K562 (cell line): ENCODE measurements around the gene BOLA3. TPM values are rescaled to one million over a fixed set of nuclear protein-coding genes. Genes with fewer than 3 reads are reported as not detected.

Experiments used
- BCL6 ChIP-seq: fragments of 250-450 bp; sonication (Bioruptor Pico); IDR thresholded peaks from 2 replicates; pipeline ENCODE4 v1.4.0; 2020
- BDP1 ChIP-seq: IDR thresholded peaks from 3 replicates; pipeline ENCODE4 v1.6.1; 2011; ENCODE audit not compliant: insufficient read length, insufficient read depth
- C11orf30 ChIP-seq: fragments of 450-650 bp; IDR thresholded peaks from 2 replicates; pipeline ENCODE4 v1.6.1; 2016; ENCODE audit warnings: low read depth, mild to moderate bottlenecking
- CEBPG ChIP-seq, 3 experiments: fragments of 200-800 bp in 1 of 3; sonication (Bioruptor generic) in 1 of 3; sonication (generic) in 1 of 3; formaldehyde crosslinking in 1 of 3; IDR thresholded peaks in 2 of 3; conservative IDR thresholded peaks in 1 of 3; 2 replicates each; pipeline versions ENCODE4 v1.6.1 to v1.8.0; 2016 to 2022; ENCODE audit warnings: missing compliant biosample characterization in 2 of 3, missing genetic modification characterization in 2 of 3, mild to moderate bottlenecking in 1 of 3, missing genetic modification reagents in 1 of 3
- FOXJ2 ChIP-seq: fragments of 200-800 bp; sonication (Bioruptor generic); IDR thresholded peaks from 2 replicates; pipeline ENCODE4 v1.6.1; 2016; ENCODE audit warnings: missing genetic modification characterization, missing compliant biosample characterization
- FOXK2 ChIP-seq, 2 experiments: fragments of 450-650 bp; IDR thresholded peaks in 1 of 2; conservative IDR thresholded peaks in 1 of 2; 2 replicates each; pipeline ENCODE4 v1.6.1; 2016; ENCODE audit warnings: low read depth in 2 of 2, mild to moderate bottlenecking in 1 of 2
- FOXO4 ChIP-seq: fragments of 450-650 bp; formaldehyde crosslinking; IDR thresholded peaks from 2 replicates; pipeline ENCODE4 v1.4.0; 2020; ENCODE audit warnings: mild to moderate bottlenecking, moderate library complexity
- JUN ChIP-seq, 2 experiments: sonication (generic) in 1 of 2; formaldehyde crosslinking in 1 of 2; IDR thresholded peaks; 2 replicates each; pipeline versions ENCODE4 v1.6.1 to v1.8.0; 2012 to 2022; ENCODE audit warnings: borderline replicate concordance in 2 of 2, mild to moderate bottlenecking in 2 of 2, improper control_type of control experiment in 1 of 2, low read depth in 1 of 2, low read length in 1 of 2, missing genetic modification reagents in 1 of 2
- KLF16 ChIP-seq: IDR thresholded peaks from 2 replicates; pipeline ENCODE4 v1.6.1; 2016; ENCODE audit warnings: antibody characterized with exemption
- MAX ChIP-seq: sonication (generic); formaldehyde crosslinking; IDR thresholded peaks from 2 replicates; pipeline ENCODE4 v1.9.0; 2022; ENCODE audit warnings: mild to moderate bottlenecking, missing genetic modification reagents
- MEIS2 ChIP-seq: fragments of 450-650 bp; IDR thresholded peaks from 2 replicates; pipeline ENCODE4 v1.6.1; 2014; ENCODE audit warnings: mild to moderate bottlenecking; ENCODE audit not compliant: partially characterized antibody
- MYBL2 ChIP-seq, 2 experiments: fragments of 450-650 bp in 1 of 2; sonication (generic) in 1 of 2; formaldehyde crosslinking in 1 of 2; IDR thresholded peaks; 2 replicates each; pipeline versions ENCODE4 v1.6.1 to v1.8.1; 2017 to 2022; ENCODE audit warnings: borderline replicate concordance in 1 of 2, inconsistent platforms in 1 of 2, low read depth in 1 of 2, mild to moderate bottlenecking in 1 of 2, missing genetic modification reagents in 1 of 2, moderate library complexity in 1 of 2
- NFIC ChIP-seq: fragments of 450-650 bp; IDR thresholded peaks from 2 replicates; pipeline ENCODE4 v1.6.1; 2017; ENCODE audit warnings: mild to moderate bottlenecking, inconsistent platforms
- PHTF2 ChIP-seq: fragments of 250-450 bp; sonication (Bioruptor Pico); IDR thresholded peaks from 2 replicates; pipeline ENCODE4 v1.5.0; 2021; ENCODE audit warnings: mild to moderate bottlenecking
- PKNOX1 ChIP-seq: fragments of 450-650 bp; IDR thresholded peaks from 2 replicates; pipeline ENCODE4 v1.6.1; 2016
- SRSF9 ChIP-seq: fragments of 200-400 bp; formaldehyde crosslinking; IDR thresholded peaks from 2 replicates; pipeline ENCODE4 v1.6.1; 2017; ENCODE audit warnings: low read depth, low read length, borderline replicate concordance
- TARDBP ChIP-seq: fragments of 450-650 bp; IDR thresholded peaks from 2 replicates; pipeline ENCODE4 v1.6.1; 2016
- TEAD1 ChIP-seq, 2 experiments: fragments of 450-650 bp in 1 of 2; sonication (generic) in 1 of 2; formaldehyde crosslinking; IDR thresholded peaks; 2 replicates each; pipeline versions ENCODE4 v1.4.0 to v1.8.0; 2020 to 2022; ENCODE audit warnings: mild to moderate bottlenecking in 2 of 2, missing genetic modification reagents in 1 of 2
- ZBTB2 ChIP-seq: fragments of 450-650 bp; IDR thresholded peaks from 2 replicates; pipeline ENCODE4 v1.6.1; 2016; ENCODE audit warnings: antibody characterized with exemption
- ZFX ChIP-seq: sonication (generic); formaldehyde crosslinking; IDR thresholded peaks from 2 replicates; pipeline ENCODE4 v1.8.0; 2022; ENCODE audit warnings: mild to moderate bottlenecking, missing genetic modification reagents, moderate library complexity
- ZNF263 ChIP-seq: sonication (generic); formaldehyde crosslinking; IDR thresholded peaks from 2 replicates; pipeline ENCODE4 v1.8.0; 2022; ENCODE audit warnings: mild to moderate bottlenecking, missing genetic modification reagents, borderline replicate concordance
- ZNF395 ChIP-seq: fragments of 200-800 bp; sonication (Bioruptor generic); IDR thresholded peaks from 2 replicates; pipeline ENCODE4 v1.6.1; 2017; ENCODE audit warnings: missing genetic modification characterization, missing compliant biosample characterization
- ZNF699 ChIP-seq: fragments of 250-450 bp; sonication (Bioruptor Pico); IDR thresholded peaks from 2 replicates; pipeline ENCODE4 v1.8.0; 2021; ENCODE audit warnings: mild to moderate bottlenecking, moderate library complexity; ENCODE audit not compliant: insufficient replicate concordance
- polyA plus RNA-seq, 8 experiments: library from polyadenylated mRNA; depleted of rRNA in 4 of 8; stranded (reverse) in 5 of 8; unstranded in 3 of 8; fragments of >200 nt; fragmentation: Nextera tagmentation in 2 of 8; fragmentation: Illumina TruSeq in 1 of 8; extraction: Ambion mirVana in 2 of 8; extraction: Trizol in 1 of 8; gene quantifications; 2 replicates each; pipeline versions ENCODE4 v1.2.1 to v1.2.3, GENCODE V29; 2011 to 2014; ENCODE audit warnings: inconsistent platforms in 1 of 8, missing spikeins in 1 of 8
- total RNA-seq, 7 experiments: library from RNA; depleted of rRNA in 6 of 7; stranded (reverse); fragments of >200 nt in 6 of 7; fragmentation: Illumina TruSeq in 2 of 7; extraction: Trizol in 2 of 7; gene quantifications; 2 replicates each; pipeline versions ENCODE4 v1.2.1 to v1.2.3, GENCODE V29; 2011 to 2021; ENCODE audit warnings: low replicate concordance in 1 of 7

Gene BOLA3
- total and polyA plus RNA-seq, 9 of the 15 experiments (the other 6 are each of a cell fraction or from before 2014, with no cell fraction given): 149 to 619 (median 255) TPM

- TF ChIP-seq MYBL2 (IDR thresholded peaks at IDR 0.05; ENCODE audit: low read depth) (no peak), MYBL2 (CRISPR knock-in tag; IDR thresholded peaks at IDR 0.05; ENCODE audit: borderline replicate concordance) (no peak), CEBPG (CRISPR knock-in tag; IDR thresholded peaks at IDR 0.05) (peak; percentile 25; the same call in 1 of the 2 replicates), CEBPG (tag; conservative IDR thresholded peaks at IDR 0.05 in 1 of 2, IDR thresholded peaks at IDR 0.05 in 1 of 2) (no peak), FOXJ2 (tag) (no peak), NFIC (peak; percentile 31), TARDBP (no peak), C11orf30 (peak; percentile 16; the same call in 1 of the 2 replicates), MEIS2 (peak; percentile 86), ZNF395 (CRISPR knock-in tag) (0 out of 2 replicates have a peak, but pooled peaks have one; percentile 54), PKNOX1 (peak; percentile 82), ZFX (CRISPR knock-in tag) (peak; percentile 55; the same call in 1 of the 2 replicates), FOXO4 (CRISPR knock-in tag) (no peak), MAX (CRISPR knock-in tag) (no peak), ZBTB2 (peak; percentile 57; the same call in 1 of the 2 replicates), BDP1 (no peak), BCL6 (CRISPR knock-in tag) (no peak), JUN (IDR thresholded peaks at IDR 0.05; ENCODE audit: borderline replicate concordance, low read depth, low read length) (no peak), JUN (CRISPR knock-in tag; IDR thresholded peaks at IDR 0.05; ENCODE audit: borderline replicate concordance) (no peak), PHTF2 (CRISPR knock-in tag) (no peak), SRSF9 (no peak), ZNF263 (CRISPR knock-in tag) (0 out of 2 replicates have a peak, but pooled peaks have one; percentile 23), ZNF699 (no peak), TEAD1 (CRISPR knock-in tag; IDR thresholded peaks at IDR 0.05) (no peak), KLF16 (peak; percentile 26; the same call in 1 of the 2 replicates), FOXK2 (conservative IDR thresholded peaks at IDR 0.05 in 1 of 2, IDR thresholded peaks at IDR 0.05 in 1 of 2; ENCODE audit: low read depth in 2 of 2) (peak; percentile 31 to 44; a peak in 1 of 4 replicates)
These were observed 38.3 kb upstream of the BOLA3 start (continued) for GRCh38 chr2:74186038-74186437.
